Measurements from ENCODE around the gene ZBED6. TPM values are rescaled to one million over a fixed set of nuclear protein-coding genes. Genes with fewer than 3 reads are reported as not detected.
"Not testable (repeated sequence)": the region's sequence is repeated elsewhere in the genome, so short reads cannot be mapped to it uniquely, and the experiment has no call there.

Gene ZBED6
- total RNA-seq, 1 experiment from 2014 or later: 35.6 TPM

DNA sequence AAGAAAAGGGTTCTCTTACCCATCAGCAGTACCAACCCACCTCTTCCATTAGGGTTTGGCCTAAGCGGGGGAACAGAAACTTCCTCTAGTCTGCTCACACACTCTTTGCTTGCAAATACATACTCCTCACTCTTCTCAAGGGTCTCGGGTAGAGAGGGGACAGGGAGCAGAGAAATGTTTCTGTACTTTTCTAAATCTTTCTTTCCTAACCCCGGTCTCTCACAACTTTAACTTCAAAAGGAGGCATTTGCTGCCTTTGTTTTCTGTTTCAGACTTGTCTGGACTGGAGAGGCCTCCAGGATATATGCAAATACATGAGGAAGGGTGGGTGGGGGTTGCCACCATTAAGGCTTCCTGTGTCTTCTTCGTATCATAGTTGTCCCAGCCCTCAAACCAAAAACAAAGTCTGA lies 41.0 kb upstream of the ZBED6 start:
- no peak overlapping the region for H3K4me3 Mint-ChIP-seq (ENCODE audit: low read depth, unreplicated experiment)
- no peak overlapping the region for H3K27ac Mint-ChIP-seq (ENCODE audit: unreplicated experiment)
- no TSS peak for BruUV-seq (replicated peaks)
- intact Hi-C loops (cut with micrococcal nuclease; ENCODE audit: unreplicated experiment): no loop called here
- DNase-seq: no peak
- H3K9me3 Mint-ChIP-seq (ENCODE audit: low read depth, unreplicated experiment): no peaks in the 10 kb centered on the region
- no peaks in the 10 kb centered on the region for H3K36me3 Mint-ChIP-seq (ENCODE audit: insufficient read depth, unreplicated experiment)
- peaks cover 26% of the 10 kb centered on the region for H3K4me1 Mint-ChIP-seq (ENCODE audit: low read depth, unreplicated experiment)
- TF ChIP-seq, protein P1, sequence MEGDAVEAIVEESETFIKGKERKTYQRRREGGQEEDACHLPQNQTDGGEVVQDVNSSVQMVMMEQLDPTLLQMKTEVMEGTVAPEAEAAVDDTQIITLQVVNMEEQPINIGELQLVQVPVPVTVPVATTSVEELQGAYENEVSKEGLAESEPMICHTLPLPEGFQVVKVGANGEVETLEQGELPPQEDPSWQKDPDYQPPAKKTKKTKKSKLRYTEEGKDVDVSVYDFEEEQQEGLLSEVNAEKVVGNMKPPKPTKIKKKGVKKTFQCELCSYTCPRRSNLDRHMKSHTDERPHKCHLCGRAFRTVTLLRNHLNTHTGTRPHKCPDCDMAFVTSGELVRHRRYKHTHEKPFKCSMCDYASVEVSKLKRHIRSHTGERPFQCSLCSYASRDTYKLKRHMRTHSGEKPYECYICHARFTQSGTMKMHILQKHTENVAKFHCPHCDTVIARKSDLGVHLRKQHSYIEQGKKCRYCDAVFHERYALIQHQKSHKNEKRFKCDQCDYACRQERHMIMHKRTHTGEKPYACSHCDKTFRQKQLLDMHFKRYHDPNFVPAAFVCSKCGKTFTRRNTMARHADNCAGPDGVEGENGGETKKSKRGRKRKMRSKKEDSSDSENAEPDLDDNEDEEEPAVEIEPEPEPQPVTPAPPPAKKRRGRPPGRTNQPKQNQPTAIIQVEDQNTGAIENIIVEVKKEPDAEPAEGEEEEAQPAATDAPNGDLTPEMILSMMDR (IDR thresholded peaks at IDR 0.05; ENCODE audit: unreplicated experiment): no peak
- CTCF ChIA-PET: no interaction called here
- H3K27me3 Mint-ChIP-seq (ENCODE audit: unreplicated experiment): no peaks in the 10 kb centered on the region

DNA sequence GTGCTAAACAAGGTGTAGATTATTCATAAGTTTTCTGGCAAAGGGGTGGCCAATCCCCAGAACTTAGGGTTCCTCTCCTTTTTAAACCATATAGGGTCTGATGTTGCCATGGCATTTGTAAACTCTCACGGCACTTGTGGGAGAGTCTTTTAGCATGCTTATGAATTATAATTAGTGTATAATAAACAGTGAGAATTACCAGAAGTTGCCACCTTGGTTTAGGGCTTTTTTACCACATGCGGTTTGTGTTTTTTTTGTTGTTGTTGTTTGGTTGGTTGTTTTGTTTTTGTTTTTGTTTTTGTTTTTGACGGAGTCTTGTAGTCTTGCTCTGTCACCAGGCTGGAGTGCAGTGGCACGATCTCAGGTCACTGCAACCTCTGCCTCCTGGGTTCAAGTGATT lies 39.4 kb upstream of the ZBED6 start:
- no peak for DNase-seq
- TF ChIP-seq, protein P1 (IDR thresholded peaks at IDR 0.05; ENCODE audit: unreplicated experiment): no peak
- H3K4me3 Mint-ChIP-seq (ENCODE audit: low read depth, unreplicated experiment): no peak overlapping the region
- CTCF ChIA-PET: no interaction called here
- no TSS peak for BruUV-seq (replicated peaks)
- no peaks in the 10 kb centered on the region for H3K27me3 Mint-ChIP-seq (ENCODE audit: unreplicated experiment)
- no peak overlapping the region for H3K27ac Mint-ChIP-seq (ENCODE audit: unreplicated experiment)
- no peaks in the 10 kb centered on the region for H3K36me3 Mint-ChIP-seq (ENCODE audit: insufficient read depth, unreplicated experiment)
- peaks cover 21% of the 10 kb centered on the region for H3K4me1 Mint-ChIP-seq (ENCODE audit: low read depth, unreplicated experiment)
- no peaks in the 10 kb centered on the region for H3K9me3 Mint-ChIP-seq (ENCODE audit: low read depth, unreplicated experiment)
- intact Hi-C loops (cut with micrococcal nuclease; ENCODE audit: unreplicated experiment): no loop called here

DNA sequence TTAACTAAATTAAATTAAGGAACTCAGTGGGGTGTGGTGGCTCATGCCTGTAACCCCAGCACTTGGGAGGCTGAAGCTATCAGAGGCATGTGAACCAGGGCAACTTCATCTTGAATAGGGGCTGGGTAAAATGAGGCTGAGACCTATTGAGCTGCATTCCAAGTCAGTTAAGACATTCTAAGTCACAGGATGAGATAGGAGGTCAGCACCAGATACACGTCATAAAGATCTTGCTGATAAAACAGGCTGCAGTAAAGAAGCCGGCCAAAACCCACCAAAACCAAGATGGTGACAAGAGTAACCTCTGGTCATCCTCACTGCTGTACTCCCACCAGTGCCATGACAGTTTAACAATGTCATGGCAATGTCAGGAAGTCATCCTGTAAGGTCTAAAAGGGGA lies 36.7 kb upstream of the ZBED6 start:
- DNase-seq; H3K27me3 Mint-ChIP-seq (ENCODE audit: unreplicated experiment); H3K36me3 Mint-ChIP-seq (ENCODE audit: insufficient read depth, unreplicated experiment); H3K4me3 Mint-ChIP-seq (ENCODE audit: low read depth, unreplicated experiment); intact Hi-C loops (cut with micrococcal nuclease; ENCODE audit: unreplicated experiment); H3K27ac Mint-ChIP-seq (ENCODE audit: unreplicated experiment); H3K9me3 Mint-ChIP-seq (ENCODE audit: low read depth, unreplicated experiment); CTCF ChIA-PET; H3K4me1 Mint-ChIP-seq (ENCODE audit: low read depth, unreplicated experiment); BruUV-seq (replicated peaks): not testable (repeated sequence)

DNA sequence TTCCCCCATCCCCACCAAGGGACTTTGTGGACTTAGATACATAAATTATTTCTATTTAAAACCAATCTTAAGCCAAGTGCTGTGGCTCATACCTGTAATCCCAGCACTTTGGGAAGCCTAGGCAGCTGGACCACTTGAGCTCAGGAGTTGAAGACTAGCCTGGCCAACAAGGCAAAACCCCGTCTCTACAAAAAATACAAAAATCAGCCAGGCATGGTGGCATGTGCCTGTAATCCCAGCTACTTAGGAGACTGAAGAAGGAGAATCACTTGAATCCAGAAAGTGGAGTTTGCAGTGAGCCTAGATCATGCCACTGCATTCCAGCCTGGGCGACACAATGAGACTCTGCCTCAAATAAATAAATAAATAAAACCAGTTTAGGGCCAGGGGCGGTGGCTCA lies 34.9 kb upstream of the ZBED6 start:
- Mint-ChIP-seq H3K4me1 (ENCODE audit: low read depth, unreplicated experiment) (peaks cover 10% of the 10 kb centered on the region), H3K27ac (ENCODE audit: unreplicated experiment) (no peak overlapping the region), H3K9me3 (ENCODE audit: low read depth, unreplicated experiment) (no peaks in the 10 kb centered on the region), H3K36me3 (ENCODE audit: insufficient read depth, unreplicated experiment) (no peaks in the 10 kb centered on the region), H3K27me3 (ENCODE audit: unreplicated experiment) (peaks cover 16% of the 10 kb centered on the region), H3K4me3 (ENCODE audit: low read depth, unreplicated experiment) (no peak overlapping the region)
- TF ChIP-seq, protein P1 (IDR thresholded peaks at IDR 0.05; ENCODE audit: unreplicated experiment): no peak
- BruUV-seq (replicated peaks): no TSS peak
- no peak for DNase-seq
- CTCF ChIA-PET: interaction anchor here (0.6 kb wide), 1 partner anchor 57 kb away, joined by 4 read pairs; no protein-coding TSS in a partner anchor
- intact Hi-C loops (cut with micrococcal nuclease; ENCODE audit: unreplicated experiment): no loop called here

DNA sequence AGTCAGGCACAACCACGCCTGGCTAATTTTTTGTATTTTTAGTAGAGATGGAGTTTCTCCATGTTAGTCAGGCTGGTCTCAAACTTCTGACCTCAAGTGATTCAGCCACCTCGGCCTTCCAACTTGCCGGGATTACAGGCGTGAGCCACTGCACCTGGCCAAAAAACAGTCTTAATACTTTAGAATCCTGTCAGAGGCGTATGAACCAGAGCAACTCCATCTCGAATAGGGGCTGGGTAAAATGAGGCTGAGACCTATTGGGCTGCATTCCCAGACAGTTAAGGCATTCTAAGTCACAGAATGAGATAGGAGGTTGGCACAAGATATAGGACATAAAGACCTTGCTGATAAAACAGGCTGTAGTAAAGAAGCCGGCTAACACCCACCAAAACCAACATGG lies 33.5 kb upstream of the ZBED6 start:
- BruUV-seq (replicated peaks); intact Hi-C loops (cut with micrococcal nuclease; ENCODE audit: unreplicated experiment); H3K27ac Mint-ChIP-seq (ENCODE audit: unreplicated experiment); H3K9me3 Mint-ChIP-seq (ENCODE audit: low read depth, unreplicated experiment); H3K36me3 Mint-ChIP-seq (ENCODE audit: insufficient read depth, unreplicated experiment); H3K4me1 Mint-ChIP-seq (ENCODE audit: low read depth, unreplicated experiment); H3K4me3 Mint-ChIP-seq (ENCODE audit: low read depth, unreplicated experiment); DNase-seq: not testable (repeated sequence)
- CTCF ChIA-PET: interaction anchor here (0.7 kb wide), 1 partner anchor 85 kb away, joined by 3 read pairs; no protein-coding TSS in a partner anchor
- peaks cover 16% of the 10 kb centered on the region for H3K27me3 Mint-ChIP-seq (ENCODE audit: unreplicated experiment)

Measured in Calu3 (cell line).